ENCODE results near the gene SCN2B. TPM values are rescaled to one million over a fixed set of nuclear protein-coding genes. Genes with fewer than 3 reads are reported as not detected.

SCN2B gene
- total RNA-seq, 4 donors from 2014 or later = 0.14 to 0.37 TPM; not detected in 2

GRCh38 chr11:118138839-118139420, 37.5 kb downstream of the SCN2B start:
- Histone ChIP-seq H3K4me3 (no peak overlapping the region), H3K36me3 (no peaks in the 10 kb centered on the region), H3K4me1 (no peaks in the 10 kb centered on the region), H3K27ac (no peak overlapping the region), H3K27me3 (peaks cover 80% of the 10 kb centered on the region), H3K9me3 (no peaks in the 10 kb centered on the region)
- TF ChIP-seq POLR2AphosphoS5 (IDR thresholded peaks at IDR 0.05) = no peak
- TF ChIP-seq EP300 (IDR thresholded peaks at IDR 0.05; ENCODE audit: low read depth) = no peak
- no peak for TF ChIP-seq CTCF (IDR thresholded peaks at IDR 0.05)
- no peak for TF ChIP-seq POLR2A (IDR thresholded peaks at IDR 0.05)
- intact Hi-C loops (cut with DNase I; ENCODE audit: low total_unique reads) = no loop called here
- in situ Hi-C loops (cut with MboI; ENCODE audit: low pct_ligation_motif_present in 1 of 4, low pct_unique_long_range_greater_than_20kb in 1 of 4, low sequenced_read_pairs in 3 of 4) = loop anchor here in 1 of 4 donors (25.0 kb wide), 1 partner anchor 348 kb away; no protein-coding TSS in a partner anchor
- WGBS, 2 donors (ENCODE audit: low coverage in 1 of 2) = 50 to 56% methylated on average over 3 to 10 of the region's 10 CpGs
- DNase-seq = no peak

DNA sequence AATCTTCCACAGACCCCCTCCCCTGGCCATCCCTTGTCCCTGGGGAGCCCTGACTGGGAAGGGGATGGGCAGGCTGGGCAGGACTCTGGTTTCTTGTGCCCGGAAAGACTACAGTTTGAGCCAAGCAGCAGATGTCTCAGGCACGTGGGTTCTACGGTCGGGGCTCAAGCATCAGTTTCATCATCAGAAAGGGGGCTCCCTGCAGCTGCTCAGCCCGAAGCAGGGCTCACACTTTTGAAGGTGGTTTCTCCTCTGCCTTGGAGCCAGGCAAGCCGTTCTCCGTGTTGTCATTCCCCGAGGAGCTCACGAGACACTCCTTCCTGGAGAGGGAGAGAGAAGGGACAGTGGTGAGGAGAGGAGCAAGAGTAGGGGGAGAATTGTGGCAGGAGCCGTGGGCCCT, 39.6 kb downstream of the SCN2B start:
- intact Hi-C loops (cut with DNase I; ENCODE audit: low total_unique reads) = no loop called here
- Histone ChIP-seq H3K36me3 (no peaks in the 10 kb centered on the region), H3K27ac (no peak overlapping the region), H3K4me1 (no peaks in the 10 kb centered on the region), H3K9me3 (no peaks in the 10 kb centered on the region), H3K27me3 (peaks cover 59% of the 10 kb centered on the region), H3K4me3 (no peak overlapping the region)
- no peak for DNase-seq
- TF ChIP-seq EP300 (IDR thresholded peaks at IDR 0.05; ENCODE audit: low read depth) = no peak
- TF ChIP-seq CTCF (IDR thresholded peaks at IDR 0.05) = no peak
- no peak for TF ChIP-seq POLR2A (IDR thresholded peaks at IDR 0.05)
- TF ChIP-seq POLR2AphosphoS5 (IDR thresholded peaks at IDR 0.05) = no peak
- in situ Hi-C loops (cut with MboI; ENCODE audit: low pct_ligation_motif_present in 1 of 4, low pct_unique_long_range_greater_than_20kb in 1 of 4, low sequenced_read_pairs in 3 of 4) = loop anchor here in 1 of 4 donors (25.0 kb wide), 1 partner anchor 350 kb away; no protein-coding TSS in a partner anchor
- WGBS, 2 donors (ENCODE audit: low coverage in 1 of 2) = 42% methylated on average over 10 of the region's 10 CpGs; no CpG with 5 or more reads in 1 of the 2 donors

- intact Hi-C loops (cut with DNase I; ENCODE audit: low total_unique reads) (no loop called here), in situ Hi-C loops (cut with MboI; ENCODE audit: low pct_ligation_motif_present in 1 of 4, low pct_unique_long_range_greater_than_20kb in 1 of 4, low sequenced_read_pairs in 3 of 4) (loop anchor here in 1 of 4 donors (25.0 kb wide), 1 partner anchor 351 kb away; no protein-coding TSS in a partner anchor)
- Histone ChIP-seq H3K27ac (no peak overlapping the region), H3K36me3 (no peaks in the 10 kb centered on the region), H3K27me3 (peaks cover 54% of the 10 kb centered on the region), H3K4me1 (no peaks in the 10 kb centered on the region), H3K4me3 (no peak overlapping the region), H3K9me3 (no peaks in the 10 kb centered on the region)
- WGBS, 2 donors (ENCODE audit: low coverage in 1 of 2) = 64% methylated on average over 2 of the region's 2 CpGs; no CpG with 5 or more reads in 1 of the 2 donors
- no peak for DNase-seq
- TF ChIP-seq POLR2AphosphoS5 (IDR thresholded peaks at IDR 0.05) = no peak
- no peak for TF ChIP-seq EP300 (IDR thresholded peaks at IDR 0.05; ENCODE audit: low read depth)
- no peak for TF ChIP-seq CTCF (IDR thresholded peaks at IDR 0.05)
- no peak for TF ChIP-seq POLR2A (IDR thresholded peaks at IDR 0.05)
Observed at GRCh38 chr11:118136341-118136740, 40.1 kb downstream of the SCN2B start.

GRCh38 chr11:118135796-118136165, 40.7 kb downstream of the SCN2B start:
- H3K4me1 ChIP-seq = no peaks in the 10 kb centered on the region
- H3K9me3 ChIP-seq = no peaks in the 10 kb centered on the region
- no peak overlapping the region for H3K4me3 ChIP-seq
- WGBS, 2 donors (ENCODE audit: low coverage in 1 of 2) = 62% methylated on average over 4 of the region's 5 CpGs; no CpG with 5 or more reads in 1 of the 2 donors
- intact Hi-C loops (cut with DNase I; ENCODE audit: low total_unique reads) = no loop called here
- TF ChIP-seq EP300 (IDR thresholded peaks at IDR 0.05; ENCODE audit: low read depth) (no peak), POLR2A (IDR thresholded peaks at IDR 0.05) (no peak), CTCF (IDR thresholded peaks at IDR 0.05) (no peak), POLR2AphosphoS5 (IDR thresholded peaks at IDR 0.05) (no peak)
- peaks cover 50% of the 10 kb centered on the region for H3K27me3 ChIP-seq
- no peaks in the 10 kb centered on the region for H3K36me3 ChIP-seq
- in situ Hi-C loops (cut with MboI; ENCODE audit: low pct_ligation_motif_present in 1 of 4, low pct_unique_long_range_greater_than_20kb in 1 of 4, low sequenced_read_pairs in 3 of 4) = loop anchor here in 1 of 4 donors (25.0 kb wide), 1 partner anchor 352 kb away; no protein-coding TSS in a partner anchor
- no peak overlapping the region for H3K27ac ChIP-seq
- no peak for DNase-seq

All from transverse colon (tissue), 4 donors.